Myocyte (in vitro differentiated cells): Measurements from ENCODE around the gene WDR64. TPM values are rescaled to one million over a fixed set of nuclear protein-coding genes. Genes with fewer than 3 reads are reported as not detected.
A peak's percentile ranks its signal among the peaks of the same experiment; 100 is the strongest.

Experiments used
- DNase-seq: peaks from one replicate; pipeline ENCODE4 v3.0.0-alpha.2; 2012; ENCODE audit warnings: low read depth
- polyA plus RNA-seq: library from polyadenylated mRNA; unstranded; fragments of >200 nt; gene quantifications from one replicate; pipeline ENCODE4 v1.2.1, GENCODE V29; 2012; ENCODE audit warnings: missing spikeins
- total RNA-seq: library from RNA; depleted of rRNA; stranded (reverse); fragments of >200 nt; gene quantifications from 2 replicates; pipeline ENCODE4 v1.2.3, GENCODE V29; 2014

The WDR64 gene
- total RNA-seq: not detected in 2 replicates
- 0.18 TPM for polyA plus RNA-seq

- DNase-seq: no peak
Observed at GRCh38 chr1:241652012-241652411, at the start of gene WDR64. Gene WDR64 (plus strand): TSS chr1:241652281. CDS start chr1:241652485, 204 bp downstream.

DNA sequence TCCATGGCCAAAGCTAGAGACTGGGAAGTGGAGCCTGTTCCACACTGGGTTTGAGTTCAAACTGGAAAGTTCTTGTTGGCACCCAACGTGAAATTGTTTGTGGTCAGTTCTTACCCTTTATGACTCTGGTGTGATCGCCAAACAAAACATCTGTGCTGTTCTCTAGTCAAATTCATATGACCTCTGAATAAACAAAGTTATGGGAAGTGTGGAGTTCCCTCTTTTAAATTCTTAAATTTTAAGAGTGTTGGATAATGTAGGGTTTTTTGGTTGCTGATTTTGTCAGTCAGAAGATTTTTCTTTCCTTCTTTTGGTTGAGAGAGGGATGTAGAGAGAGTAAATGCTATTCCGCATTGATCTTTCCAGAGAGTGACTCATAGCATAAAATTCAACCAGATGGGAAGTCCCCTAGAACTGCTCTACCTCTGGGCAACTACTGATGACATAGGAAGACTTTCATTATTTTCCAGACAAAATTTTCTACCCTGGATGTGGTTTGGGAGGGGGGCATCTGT lies 48.3 kb upstream of the WDR64 start:
- DNase-seq: peak; percentile 74

GRCh38 chr1:241605146-241605805 lies 46.8 kb upstream of the WDR64 start:
- DNase-seq: no peak

DNA sequence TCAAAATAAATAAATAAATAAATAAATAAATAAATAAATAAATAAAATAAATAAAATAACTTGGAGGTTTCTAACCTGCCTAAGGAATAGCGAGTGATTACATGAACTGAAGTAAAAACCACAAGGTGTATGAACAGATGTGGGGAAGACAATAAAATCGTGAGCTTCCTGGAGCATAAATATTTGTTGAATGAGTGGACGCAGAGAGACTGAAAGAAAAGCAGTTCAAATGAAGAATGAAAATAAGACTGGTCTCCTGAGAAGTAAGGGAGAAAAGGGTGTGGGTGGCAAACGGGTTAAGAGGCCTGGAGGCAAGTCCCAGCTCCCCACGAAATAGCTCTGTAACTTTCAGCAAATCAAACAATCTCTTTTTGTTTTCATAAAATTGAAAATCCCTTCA lies 45.5 kb upstream of the WDR64 start:
- no peak for DNase-seq

DNA sequence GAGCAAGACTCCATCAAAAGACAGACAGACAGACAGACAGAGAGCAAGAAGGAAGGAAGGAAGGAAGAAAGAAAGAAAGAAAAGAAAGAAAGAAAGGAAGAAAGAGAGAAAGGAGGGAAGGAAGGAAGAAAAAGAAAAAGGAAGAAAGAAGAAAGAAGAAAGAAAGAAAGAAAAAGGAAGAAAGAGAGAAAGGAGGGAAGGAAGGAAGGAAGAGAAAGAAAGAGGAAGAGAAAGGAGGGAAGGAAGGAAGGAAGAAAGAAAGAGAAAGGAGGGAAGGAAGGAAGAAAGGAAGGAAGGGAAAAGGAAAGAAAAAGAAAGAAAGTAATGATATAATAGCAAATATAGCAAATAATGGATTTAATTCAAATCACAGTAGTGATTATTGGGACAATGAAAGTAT lies 44.6 kb upstream of the WDR64 start:
- no peak for DNase-seq

- DNase-seq: no peak
Observed at GRCh38 chr1:241608379-241609033, 43.6 kb upstream of the WDR64 start.

DNA sequence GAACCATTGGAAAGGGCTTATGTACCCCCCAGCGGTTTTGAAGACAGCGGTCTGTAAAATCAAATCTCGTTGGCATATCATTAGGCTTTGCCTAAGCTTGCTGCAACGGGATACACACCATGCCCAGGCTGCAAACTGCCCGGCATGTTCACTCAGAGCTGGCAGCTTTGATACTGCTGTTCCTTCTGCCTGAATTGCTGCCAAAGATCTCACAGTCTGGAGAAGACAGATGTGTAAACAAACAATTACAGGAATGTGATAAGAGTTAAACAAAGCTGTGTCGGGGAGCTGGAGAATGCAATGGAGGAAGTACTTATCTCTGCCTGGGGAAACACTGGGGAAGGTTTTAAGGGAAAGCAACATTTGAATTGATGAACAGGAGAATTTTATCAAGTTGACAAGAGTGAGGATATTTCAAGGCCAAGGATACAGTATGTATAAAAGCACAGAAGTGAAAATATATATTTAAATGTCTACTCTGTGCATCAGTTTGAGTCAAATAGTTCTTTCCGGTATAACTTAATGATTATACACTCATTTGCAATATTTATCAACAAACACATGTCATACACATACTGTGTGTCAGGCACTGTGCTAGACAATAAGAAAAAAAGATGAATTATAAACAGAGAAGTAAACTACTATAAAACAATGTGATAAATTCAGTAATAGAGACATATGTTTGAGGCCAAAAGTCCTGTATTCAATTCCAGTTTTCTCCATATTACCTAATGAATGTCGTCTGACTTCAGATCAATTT lies 41.8 kb upstream of the WDR64 start:
- peak; percentile 52 for DNase-seq

DNA sequence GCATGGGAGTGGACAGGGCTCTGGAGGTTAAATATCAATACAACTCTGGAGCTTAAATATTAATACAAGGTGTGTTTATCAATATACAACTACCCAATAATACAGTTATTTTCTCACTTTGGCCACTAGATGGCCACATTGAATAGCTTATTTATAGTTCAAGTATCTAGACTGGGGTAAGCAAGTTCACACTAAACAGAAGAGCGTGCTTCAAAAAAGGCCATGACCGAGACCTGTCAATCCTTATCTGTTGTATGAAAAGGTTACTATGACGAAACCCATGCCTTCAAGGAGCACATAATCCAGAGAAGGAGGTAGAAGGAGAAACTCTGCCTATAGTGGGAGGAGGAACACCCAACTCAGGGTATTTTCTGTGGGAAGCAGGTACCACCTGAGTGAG lies 41.0 kb upstream of the WDR64 start:
- peak; percentile 74 for DNase-seq

DNA sequence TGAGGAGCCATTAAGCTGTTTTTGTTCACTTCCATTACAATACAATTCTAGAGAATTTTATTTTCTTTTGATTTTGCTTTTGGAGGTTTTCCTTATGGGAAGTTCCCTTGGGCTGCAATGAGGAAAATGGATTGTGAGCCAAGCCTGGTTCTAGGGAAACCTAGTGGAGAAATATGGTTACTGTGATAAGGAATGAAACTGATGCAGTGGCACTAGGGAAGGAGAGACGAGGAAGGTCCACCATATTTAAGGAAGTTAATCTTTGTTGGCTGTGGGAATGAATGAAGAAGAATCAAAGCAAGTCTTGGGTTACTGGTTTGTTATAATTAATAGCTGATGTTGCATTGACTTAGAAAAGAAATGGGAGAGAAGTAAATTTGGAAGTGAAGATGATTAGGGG lies 40.3 kb upstream of the WDR64 start:
- DNase-seq: no peak

- DNase-seq: peak; percentile 62
Observed at GRCh38 chr1:241612533-241613477, 39.3 kb upstream of the WDR64 start.

GRCh38 chr1:241614144-241614543 lies 37.9 kb upstream of the WDR64 start:
- no peak for DNase-seq

DNA sequence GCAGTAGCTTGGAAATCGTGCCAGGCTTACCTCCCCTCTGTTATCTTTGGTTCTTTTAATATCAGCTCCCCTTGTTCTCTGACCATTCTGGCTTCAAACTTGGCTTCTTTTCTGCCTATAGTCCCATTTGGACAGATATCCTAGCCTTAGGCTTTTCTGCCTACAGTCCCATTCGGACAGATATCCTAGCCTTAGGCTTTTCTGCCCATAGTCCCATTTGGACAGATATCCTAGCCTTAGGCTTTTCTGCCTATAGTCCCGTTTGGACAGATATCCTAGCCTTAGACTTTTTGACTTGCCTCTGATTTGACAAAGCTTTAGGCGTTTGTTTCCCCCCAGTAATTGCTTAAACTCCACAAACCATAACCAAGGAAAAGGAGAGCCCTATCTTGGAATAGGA lies 37.5 kb upstream of the WDR64 start:
- no peak for DNase-seq

- DNase-seq: no peak
Observed at GRCh38 chr1:241615043-241615974, 36.8 kb upstream of the WDR64 start.

DNA sequence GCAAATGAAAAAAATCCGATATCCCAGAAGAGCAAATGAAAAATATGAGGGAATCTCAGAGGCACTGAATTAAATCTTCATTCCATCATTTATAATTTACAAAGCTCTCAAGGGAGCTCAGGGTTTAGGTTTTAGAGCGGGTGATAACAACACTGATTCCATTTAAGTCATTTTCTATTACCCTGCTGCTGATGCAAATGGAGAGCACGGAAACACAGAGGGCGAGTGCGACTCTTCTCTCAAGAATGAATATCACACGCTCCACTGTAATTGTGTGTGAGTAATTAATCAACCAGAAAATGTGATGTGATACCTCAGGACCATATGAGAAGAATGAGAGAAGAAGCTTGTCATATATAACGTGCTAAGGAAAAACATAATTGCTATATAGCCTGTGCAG lies 34.7 kb upstream of the WDR64 start:
- no peak for DNase-seq

GRCh38 chr1:241622669-241623068 lies 29.4 kb upstream of the WDR64 start:
- DNase-seq: no peak

GRCh38 chr1:241624935-241625334 lies 27.1 kb upstream of the WDR64 start:
- DNase-seq: no peak

GRCh38 chr1:241627453-241628259 lies 24.4 kb upstream of the WDR64 start:
- DNase-seq: peak; percentile 73

- DNase-seq: no peak
Observed at GRCh38 chr1:241630005-241630404, 22.1 kb upstream of the WDR64 start.

- no peak for DNase-seq
Observed at GRCh38 chr1:241630476-241630875, 21.6 kb upstream of the WDR64 start.
